Dermis microvascular lymphatic vessel endothelial cell (primary cell): ENCODE measurements around the gene NEURL2. TPM values are rescaled to one million over a fixed set of nuclear protein-coding genes. Genes with fewer than 3 reads are reported as not detected.
"Not testable (repeated sequence)": the region's sequence is repeated elsewhere in the genome, so short reads cannot be mapped to it uniquely, and the experiment has no call there.

Source experiments
- DNase-seq, 2 donors: peaks; one replicate each; pipeline versions ENCODE4 v3.0.0 to v3.0.0-alpha.2; 2010; ENCODE audit warnings: low read depth in 2 of 2
- total RNA-seq: library from RNA; depleted of rRNA; stranded (reverse); fragments of >200 nt; gene quantifications from 2 replicates; pipeline ENCODE4 v1.2.1, GENCODE V29; 2014

Gene NEURL2
- 2.3 and 4.0 TPM in 2 replicates for total RNA-seq

DNA sequence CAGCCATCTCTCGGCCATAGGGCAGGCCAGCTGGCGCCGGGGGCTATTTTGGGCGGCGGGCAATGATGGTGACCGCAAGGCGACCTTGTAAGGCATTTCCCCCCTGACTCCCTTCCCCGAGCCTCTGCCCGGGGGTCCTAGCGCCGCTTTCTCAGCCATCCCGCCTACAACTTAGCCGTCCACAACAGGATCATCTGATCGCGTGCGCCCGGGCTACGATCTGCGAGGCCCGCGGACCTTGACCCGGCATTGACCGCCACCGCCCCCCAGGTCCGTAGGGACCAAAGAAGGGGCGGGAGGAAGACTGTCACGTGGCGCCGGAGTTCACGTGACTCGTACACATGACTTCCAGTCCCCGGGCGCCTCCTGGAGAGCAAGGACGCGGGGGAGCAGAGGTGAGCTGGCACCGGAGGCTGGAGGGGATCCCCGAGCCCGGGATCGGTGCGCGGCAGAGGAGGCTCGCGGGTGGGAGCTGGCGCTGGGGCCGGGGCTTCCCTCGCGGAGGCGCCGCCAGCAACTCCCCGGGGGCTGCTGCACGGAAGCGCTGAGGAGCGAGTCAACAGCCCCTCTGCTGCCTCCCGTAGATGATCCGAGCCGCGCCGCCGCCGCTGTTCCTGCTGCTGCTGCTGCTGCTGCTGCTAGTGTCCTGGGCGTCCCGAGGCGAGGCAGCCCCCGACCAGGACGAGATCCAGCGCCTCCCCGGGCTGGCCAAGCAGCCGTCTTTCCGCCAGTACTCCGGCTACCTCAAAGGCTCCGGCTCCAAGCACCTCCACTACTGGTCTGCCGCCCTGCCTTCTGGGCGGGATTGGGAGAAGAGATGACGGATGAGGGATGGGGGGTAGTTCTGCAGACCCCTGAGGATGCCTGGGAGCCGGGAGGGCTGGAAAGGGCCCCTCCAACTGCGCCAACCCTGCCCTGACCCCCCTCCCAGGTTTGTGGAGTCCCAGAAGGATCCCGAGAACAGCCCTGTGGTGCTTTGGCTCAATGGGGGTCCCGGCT is at the start of gene NEURL2, which contains the start of gene CTSA:
Gene NEURL2, minus strand, starts transcription at position 224 of the 999 bp plus-strand sequence. Its CDS starts 217 bp downstream, at position 7.
Gene CTSA, plus strand, starts transcription at position 351 of the 999 bp plus-strand sequence. Its CDS starts 234 bp downstream, at position 585.
- DNase-seq = peak; percentile 86 to 95

- no peak for DNase-seq
Measured at GRCh38 chr20:45940469-45940868, 49.5 kb upstream of the NEURL2 start.

- no peak for DNase-seq
Measured at GRCh38 chr20:45940053-45940452, 49.0 kb upstream of the NEURL2 start.

DNA sequence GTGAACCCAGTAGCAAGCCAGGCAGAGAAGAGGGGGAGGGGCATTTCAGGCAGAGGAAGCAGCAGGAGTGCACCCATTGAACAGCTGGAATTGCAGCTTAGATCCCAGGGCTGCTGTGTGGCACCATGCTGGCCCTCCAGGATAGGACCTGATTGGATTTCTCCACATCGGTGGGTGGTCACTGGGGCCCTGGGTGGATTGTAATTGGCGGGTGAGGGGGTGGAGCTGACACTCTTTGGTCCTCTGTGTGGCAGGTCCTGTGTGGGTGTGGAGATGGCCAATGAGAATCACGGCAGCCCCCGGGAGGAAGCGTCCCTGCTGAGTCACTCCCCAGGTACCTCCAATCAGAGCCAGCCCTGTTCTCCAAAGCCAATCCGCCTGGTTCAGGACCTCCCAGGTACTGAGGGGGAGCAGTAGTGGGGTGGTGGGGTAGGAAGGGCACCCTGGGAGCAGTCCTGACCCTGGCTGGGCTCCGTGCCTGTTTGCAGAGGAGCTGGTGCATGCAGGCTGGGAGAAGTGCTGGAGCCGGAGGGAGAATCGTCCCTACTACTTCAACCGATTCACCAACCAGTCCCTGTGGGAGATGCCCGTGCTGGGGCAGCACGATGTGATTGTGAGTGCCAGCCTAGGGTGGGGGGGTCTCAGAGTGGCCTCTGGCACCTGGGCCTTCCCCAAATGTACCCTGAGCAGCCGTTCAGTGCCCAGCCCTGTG is 47.9 kb upstream of the NEURL2 start:
- no peak for DNase-seq

DNA sequence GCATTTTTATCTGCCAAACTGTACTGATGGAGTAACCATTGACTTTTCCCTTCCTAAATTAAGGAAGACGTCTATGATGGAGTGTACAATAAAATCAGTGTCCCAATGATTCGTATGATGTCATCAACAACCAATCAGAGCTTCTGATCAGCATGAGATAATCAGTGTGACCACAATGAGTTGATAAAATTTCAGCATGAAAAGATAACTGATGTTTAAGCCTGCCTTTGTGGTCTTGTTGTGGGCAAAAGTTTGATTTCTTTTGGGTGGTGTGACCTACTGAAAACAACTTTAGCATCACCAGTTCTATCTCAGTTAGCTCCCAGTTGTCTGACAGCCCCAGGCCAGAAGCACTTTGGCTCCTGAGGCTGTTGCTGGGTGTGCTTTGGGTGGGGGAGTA is 46.8 kb upstream of the NEURL2 start:
- no peak for DNase-seq

DNA sequence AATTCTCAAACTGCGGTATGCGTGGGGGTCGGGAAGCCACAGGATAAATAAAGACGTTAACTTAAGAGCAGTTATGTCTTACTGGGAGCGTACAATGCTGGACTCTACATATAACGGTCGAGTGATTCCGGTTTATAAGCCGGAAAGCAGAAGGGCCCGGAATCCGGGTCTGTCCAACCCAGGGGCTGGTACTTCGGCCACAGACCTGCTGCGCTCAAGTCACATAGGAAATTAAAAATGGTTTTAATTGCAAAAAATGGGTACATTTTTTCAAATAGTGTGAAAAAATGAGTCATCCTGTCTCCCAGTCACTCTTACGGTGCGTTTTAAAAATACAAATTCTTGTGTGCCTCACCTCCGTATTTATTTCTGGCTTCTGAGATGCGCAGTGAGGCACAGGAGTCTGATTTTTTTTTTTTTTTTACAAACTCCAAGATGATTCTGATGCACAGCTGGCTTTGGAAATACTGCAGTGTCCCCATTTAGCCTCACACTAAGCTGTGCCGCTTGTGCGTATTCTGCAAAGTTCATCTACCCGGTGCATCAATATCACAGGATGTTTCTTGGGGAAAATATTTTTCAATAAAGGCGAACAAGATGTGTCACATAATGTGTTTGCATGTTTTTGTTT is 44.5 kb upstream of the NEURL2 start:
- no peak for DNase-seq

- DNase-seq = peak; percentile 96 to 98
Measured at GRCh38 chr20:45934586-45935415, 43.8 kb upstream of the NEURL2 start, which contains the start of gene PCIF1. TSS of gene PCIF1 (plus strand) at chr20:45934683. CDS start at chr20:45939000, 4,317 bp downstream.

DNA sequence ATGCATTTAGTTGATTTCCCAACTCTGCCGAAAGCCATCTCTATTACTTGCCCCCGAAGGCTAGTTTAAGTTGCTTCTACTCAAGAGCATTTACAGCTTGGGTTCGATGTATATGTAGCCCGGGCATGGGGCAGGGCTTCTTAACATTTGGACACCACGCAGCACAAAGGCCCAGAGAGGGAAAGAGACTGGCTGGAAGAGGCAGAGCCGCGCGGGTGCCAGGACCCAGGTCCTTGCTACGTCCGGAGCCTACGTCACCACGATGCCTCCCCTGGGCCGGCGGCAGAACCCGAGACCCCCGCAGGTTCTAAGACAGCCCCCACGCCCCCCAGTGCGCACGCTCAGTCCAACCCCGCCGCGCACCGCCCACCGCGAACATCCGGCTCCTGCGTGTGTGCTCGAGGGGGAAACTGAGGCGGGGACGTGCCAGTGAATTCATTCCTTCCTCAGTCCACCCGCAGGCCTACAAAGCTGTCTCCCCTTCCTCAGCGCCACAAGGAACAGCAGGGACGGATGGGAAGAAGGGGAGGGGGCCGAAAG is 43.1 kb upstream of the NEURL2 start:
- DNase-seq = peak; percentile 7 to 59

GRCh38 chr20:45933266-45934045 is 42.4 kb upstream of the NEURL2 start:
- peak; percentile 17 to 71 for DNase-seq

DNA sequence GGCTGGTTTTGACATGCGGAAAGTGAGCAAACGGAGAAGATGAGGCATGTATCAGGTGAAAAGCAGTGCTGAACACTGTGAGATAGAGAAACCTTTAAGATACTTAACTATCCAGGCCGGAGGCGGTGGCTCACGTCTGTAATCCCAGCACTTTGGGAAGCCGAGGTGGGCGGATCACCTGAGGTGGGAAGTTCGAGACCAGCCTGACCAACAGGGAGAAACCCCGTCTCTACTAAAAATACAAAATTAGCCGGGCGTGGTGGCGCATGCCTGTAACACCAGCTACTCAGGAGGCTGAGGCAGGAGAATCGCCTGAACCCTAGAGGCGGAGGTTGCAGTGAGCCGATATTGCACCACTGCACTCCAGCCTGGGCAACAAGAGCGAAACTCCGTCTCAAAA is 40.7 kb upstream of the NEURL2 start:
- not testable (repeated sequence) for DNase-seq

DNA sequence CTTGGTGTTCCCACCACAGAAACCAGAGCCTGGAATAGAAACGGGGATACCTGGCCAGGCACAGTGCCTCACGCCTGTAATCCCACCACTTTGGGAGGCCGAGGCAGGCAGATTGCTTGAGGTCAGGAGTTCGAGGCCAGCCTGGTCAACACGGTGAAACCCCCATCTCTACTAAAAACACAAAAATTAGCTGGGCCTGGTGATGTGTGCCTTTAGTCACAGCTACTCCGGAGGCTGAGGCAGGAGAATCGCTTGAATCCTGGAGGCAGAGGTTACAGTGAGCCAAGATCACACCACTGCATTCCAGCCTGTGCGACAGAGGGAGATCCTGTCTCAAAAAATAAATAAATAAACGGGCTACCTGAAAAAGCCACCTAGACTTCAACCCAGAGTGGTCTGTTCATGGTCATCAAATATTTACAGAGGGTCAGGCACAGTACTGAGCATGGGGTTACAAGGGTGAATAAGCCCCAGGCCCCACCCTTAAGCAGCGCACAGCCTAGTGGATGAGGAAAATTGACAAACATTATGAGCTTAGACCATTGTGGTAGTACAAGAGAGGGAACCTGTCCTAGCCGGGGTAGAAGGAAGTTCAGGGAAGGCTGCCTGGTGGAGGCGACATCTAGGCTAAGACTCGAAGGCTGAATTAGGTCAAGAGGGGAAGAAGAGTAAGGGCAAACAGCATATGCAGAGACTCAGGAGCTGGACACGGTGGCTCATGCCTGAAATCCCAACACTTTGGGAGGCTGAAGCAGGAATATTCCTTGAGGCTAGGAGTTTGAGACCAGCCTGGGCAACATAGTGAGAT is 36.3 kb upstream of the NEURL2 start:
- no peak for DNase-seq

DNA sequence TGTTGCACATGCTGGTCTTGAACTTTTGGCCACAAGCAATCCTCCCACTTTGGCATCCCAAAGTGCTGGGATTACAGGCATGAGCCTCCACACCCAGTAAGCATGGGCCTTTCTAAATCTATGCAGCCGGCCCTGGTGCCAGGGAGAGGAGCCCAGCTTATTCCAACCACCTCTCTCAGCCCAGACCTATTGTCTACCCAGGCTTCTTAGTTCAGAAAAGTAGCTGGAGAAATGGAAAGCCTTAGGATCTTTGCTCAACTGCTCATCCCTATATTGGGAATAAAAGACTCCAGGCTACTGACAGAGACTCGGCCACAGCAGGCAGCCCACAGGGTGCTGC is 35.7 kb upstream of the NEURL2 start:
- no peak for DNase-seq

DNA sequence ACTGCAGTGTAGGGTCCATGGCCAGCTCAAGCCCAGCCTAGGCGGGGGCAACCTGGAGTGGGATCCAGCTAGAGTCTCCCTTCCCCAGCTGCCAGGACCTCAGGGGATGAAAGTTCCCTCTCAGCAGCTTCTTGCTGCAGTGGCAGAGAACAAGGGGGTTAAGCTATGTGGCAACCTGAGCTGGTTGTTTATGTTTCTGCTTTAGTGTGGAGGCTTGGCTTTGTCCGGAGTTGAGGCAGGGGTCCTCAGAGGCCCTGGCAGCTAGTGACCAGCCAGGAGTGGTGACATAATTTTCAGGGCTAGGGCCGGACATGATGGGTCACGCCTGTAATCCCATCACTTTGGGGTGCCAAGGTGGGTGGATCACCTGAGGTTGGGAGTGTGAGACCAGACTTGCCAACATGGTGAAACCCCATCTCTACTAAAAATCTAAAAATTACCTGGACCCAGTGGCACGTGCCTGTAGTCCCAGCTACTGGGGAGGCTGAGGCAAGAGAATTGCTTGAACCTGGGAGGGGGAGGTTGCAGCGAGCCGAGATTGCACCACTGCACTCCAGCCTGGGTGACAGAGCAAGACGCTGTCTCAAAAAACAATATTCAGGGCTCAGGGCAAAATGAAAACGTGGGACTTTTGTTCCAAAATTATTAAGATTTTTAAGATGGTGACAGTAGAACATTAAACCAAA is 35.0 kb upstream of the NEURL2 start:
- no peak for DNase-seq

DNA sequence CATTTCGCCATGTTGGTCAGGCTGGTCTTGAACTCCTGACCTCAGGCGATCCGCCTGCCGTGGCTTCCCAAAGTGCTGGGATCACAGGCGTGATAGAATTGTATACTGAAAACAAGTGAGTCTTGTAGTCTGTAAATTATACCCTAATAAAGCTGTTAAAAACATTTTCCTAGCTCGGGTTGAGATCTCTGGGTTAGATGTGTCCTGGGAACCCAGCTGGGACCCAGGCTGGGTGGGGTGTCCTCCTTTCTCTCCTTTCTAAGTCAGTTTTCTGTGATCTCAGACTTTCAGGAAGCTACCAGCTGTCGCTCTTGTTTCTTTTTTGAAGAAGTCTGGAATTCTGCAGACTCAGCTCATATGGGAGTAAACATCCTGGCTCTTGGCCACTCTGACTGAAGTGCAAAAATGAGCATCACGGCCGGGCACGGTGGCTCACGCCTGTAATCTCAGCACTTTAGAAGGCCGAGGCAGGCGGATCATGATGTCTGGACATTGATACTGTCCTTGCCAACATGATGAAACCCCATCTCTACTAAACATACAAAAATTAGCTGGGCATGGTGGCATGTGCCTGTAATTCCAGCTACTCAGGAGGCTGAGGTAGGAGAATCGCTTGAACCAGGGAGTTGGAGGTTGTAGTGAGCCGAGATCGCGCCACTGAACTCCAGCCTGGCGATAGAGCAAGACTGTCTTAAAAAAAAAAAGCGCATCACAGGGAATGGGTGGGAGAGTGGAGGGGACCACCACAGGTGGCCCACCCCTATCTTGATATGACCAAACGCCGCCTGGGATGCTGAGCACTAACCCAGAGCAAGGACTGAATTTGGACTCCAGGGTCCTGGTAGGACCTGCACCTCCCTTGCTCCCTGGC is 33.6 kb upstream of the NEURL2 start:
- DNase-seq = peak; percentile 3 to 66

- no peak for DNase-seq
Measured at GRCh38 chr20:45921337-45922189, 30.6 kb upstream of the NEURL2 start.
